ENCODE measurements around the gene TBC1D1.
A peak's percentile ranks its signal among the peaks of the same experiment; 100 is the strongest.

Gene TBC1D1

DNA sequence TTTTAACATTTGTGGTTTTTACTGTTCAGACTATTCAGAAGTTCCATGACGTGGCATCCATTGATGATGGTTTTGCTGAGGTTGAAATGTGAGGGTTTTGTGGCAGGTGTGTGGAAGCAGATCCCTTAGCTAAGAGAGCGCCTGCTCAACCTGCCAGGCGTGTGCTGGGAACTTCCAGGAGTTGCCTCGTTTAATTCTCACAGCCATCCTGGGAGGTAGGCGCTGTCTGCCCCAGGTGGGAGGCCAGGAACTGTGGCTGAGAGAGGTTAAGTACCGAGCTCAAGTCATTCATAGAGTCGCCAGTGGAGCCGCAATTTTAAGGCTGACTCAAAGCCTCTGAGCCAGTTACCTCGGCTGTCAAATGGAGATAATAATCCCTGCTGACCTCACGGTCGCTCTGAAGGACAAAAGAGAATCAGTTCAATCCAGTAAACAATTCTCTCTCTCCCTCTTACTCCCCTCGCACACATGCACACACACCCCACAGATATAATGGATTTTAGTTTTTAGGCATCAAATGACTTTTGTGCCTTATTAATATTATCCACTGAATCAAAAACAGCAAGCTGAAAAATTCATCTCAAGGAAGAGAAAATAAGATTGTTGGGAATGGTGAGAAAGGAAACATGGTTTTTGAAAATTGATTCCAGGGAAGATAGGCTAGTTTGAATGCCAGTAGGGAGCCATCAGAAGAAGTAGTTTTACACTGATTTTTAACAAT lies 240.6 kb downstream of the TBC1D1 start:
- no peak overlapping the region for H3K4me3 ChIP-seq (replicated peaks; ENCODE audit: low read depth, low read length)
- TF ChIP-seq, protein P1, sequence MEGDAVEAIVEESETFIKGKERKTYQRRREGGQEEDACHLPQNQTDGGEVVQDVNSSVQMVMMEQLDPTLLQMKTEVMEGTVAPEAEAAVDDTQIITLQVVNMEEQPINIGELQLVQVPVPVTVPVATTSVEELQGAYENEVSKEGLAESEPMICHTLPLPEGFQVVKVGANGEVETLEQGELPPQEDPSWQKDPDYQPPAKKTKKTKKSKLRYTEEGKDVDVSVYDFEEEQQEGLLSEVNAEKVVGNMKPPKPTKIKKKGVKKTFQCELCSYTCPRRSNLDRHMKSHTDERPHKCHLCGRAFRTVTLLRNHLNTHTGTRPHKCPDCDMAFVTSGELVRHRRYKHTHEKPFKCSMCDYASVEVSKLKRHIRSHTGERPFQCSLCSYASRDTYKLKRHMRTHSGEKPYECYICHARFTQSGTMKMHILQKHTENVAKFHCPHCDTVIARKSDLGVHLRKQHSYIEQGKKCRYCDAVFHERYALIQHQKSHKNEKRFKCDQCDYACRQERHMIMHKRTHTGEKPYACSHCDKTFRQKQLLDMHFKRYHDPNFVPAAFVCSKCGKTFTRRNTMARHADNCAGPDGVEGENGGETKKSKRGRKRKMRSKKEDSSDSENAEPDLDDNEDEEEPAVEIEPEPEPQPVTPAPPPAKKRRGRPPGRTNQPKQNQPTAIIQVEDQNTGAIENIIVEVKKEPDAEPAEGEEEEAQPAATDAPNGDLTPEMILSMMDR (IDR thresholded peaks at IDR 0.05; ENCODE audit: low read depth, low read length, missing control alignments): no peak
- DNase-seq (ENCODE audit: extremely low read depth, low read depth): no peak

DNA sequence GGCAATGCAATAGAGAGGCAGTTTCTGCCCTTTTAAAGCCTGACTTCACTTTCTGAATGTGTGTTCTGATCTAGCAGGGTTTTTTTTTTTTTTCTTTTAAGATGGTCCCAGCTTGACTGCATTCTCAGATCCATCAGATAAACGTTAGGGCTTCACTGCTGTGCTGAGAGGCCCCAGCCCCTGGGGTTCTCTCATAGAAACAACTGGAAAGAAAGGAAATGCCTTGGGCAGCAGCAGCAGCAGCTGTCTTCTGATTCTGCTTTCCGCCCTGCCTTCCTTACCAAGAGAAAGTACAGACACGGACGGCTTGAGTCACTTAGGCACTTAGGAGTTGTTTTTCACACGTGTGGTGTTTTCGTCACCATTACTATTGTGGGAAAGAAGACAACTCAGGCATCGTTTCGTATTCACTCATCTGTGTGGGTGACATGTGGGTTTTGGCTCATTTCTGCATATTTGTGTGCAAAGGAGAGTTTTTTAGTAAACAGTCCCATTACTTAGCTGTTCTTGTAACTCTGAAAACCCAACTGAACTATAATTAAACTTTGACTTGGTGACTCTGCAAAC lies 241.3 kb downstream of the TBC1D1 start:
- no peak overlapping the region for H3K4me3 ChIP-seq (replicated peaks; ENCODE audit: low read depth, low read length)
- DNase-seq (ENCODE audit: extremely low read depth, low read depth): peak; percentile 33
- TF ChIP-seq, protein P1 (IDR thresholded peaks at IDR 0.05; ENCODE audit: low read depth, low read length, missing control alignments): no peak

DNA sequence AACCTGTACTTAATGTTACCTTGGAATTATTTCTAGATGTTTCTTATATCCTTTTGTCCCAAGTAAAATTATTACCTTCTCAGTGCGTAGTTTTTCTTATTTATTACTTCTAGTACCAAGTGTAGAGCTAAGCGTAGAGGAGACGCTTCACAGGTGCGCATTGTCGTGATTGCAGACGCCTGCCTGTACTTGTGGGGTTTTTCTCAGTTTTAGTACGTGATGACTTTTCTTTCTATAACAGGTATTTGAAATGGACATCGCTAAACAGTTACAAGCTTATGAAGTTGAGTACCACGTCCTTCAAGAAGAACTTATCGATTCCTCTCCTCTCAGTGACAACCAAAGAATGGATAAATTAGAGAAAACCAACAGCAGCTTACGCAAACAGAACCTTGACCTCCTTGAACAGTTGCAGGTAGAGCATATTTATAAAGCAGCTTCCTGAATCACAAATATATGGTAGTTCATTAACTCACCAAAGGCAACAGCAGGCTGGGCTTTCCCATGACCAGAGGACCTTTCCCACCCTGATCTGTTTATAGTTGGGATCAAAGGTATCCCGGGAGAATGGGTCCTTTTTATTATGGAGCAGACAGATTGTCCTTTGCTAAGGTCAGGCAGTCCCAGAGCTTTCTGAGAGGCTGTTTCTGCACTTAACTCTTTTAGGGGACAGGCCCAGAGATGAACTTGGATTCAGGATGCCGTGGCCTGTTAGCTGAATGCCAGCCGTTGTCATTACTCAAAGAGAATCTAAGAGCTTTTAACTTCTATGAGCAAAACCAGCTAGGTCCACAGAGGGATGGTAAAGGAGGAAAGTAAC lies 242.2 kb downstream of the TBC1D1 start:
- DNase-seq (ENCODE audit: extremely low read depth, low read depth): no peak
- H3K4me3 ChIP-seq (replicated peaks; ENCODE audit: low read depth, low read length): no peak overlapping the region
- TF ChIP-seq, protein P1 (IDR thresholded peaks at IDR 0.05; ENCODE audit: low read depth, low read length, missing control alignments): no peak

DNA sequence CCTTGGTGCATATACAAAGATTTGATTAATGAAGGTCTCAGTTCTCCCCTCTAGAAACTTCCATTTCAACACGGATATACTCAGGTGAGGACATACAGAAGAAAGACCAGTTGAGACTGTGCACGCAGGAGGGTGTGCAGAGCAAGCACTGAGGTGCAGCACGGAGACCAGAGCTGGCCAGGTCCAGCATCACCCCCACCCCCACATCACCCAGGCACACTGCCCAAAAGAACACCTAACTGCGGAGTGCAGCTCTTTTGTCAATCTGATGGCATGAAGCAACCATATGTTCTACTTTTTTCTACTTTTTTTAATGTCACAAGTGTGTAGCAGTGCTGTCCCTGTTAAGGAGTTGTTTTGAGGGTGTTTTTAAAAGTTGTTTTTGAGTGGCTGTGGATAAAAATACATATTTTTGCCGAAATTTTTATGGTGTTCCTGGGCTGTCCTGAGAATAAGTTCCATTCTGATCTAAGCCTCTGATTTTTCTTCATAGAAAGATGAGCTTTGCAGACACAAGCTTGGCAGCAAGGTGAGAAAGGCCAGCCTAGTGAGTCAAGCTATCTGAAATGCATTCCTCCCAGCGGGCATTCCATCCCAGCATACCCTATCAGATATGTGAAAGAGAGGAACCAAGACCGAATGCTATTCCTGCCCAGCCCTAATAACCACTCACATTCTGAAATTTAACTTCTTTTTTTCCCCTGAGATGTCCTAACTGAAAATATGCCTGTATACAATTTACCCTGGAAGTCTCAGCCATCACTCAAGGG lies 243.0 kb downstream of the TBC1D1 start:
- no peak for DNase-seq (ENCODE audit: extremely low read depth, low read depth)
- H3K4me3 ChIP-seq (replicated peaks; ENCODE audit: low read depth, low read length): no peak overlapping the region
- TF ChIP-seq, protein P1 (IDR thresholded peaks at IDR 0.05; ENCODE audit: low read depth, low read length, missing control alignments): no peak

DNA sequence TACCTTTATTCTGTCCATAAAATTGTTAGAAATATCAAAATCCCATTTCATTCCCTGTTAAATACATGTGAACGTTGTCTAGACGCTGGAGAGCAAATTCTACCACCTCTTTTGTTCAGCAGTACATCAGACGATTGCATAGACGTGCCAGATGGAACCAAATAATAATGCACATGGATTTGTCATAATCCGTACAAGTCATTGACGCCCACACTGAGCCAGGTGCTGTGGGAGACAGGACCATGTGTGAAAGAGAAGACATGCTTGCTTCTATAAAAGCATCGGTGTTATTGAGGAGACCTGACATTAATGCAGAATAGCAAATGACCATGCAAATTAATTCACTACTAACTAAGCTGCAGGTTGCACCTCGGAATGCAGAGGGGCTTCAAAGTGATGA lies 244.3 kb downstream of the TBC1D1 start:
- TF ChIP-seq, protein P1 (IDR thresholded peaks at IDR 0.05; ENCODE audit: low read depth, low read length, missing control alignments): no peak
- no peak overlapping the region for H3K4me3 ChIP-seq (replicated peaks; ENCODE audit: low read depth, low read length)

DNA sequence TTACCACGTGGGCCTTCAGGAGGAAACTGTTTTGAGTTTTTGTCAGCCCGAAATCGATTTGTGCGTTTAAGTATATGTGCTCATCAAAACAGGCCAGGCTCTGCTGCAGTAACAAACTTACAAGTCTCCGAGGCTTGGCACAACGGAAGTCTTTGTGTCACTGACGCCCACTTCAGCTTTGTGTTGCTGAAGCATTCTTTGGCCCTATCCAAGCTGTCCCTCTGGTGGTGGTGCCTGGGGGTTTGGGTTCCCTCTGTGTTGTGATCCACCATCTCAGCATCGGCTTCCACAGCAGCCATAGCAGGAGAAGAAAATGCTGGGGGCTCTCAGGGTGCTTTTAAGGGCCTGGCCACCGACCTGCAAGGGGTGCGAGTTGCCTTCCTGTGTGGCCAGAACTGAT lies 245.7 kb downstream of the TBC1D1 start:
- H3K4me3 ChIP-seq (replicated peaks; ENCODE audit: low read depth, low read length): no peak overlapping the region
- TF ChIP-seq, protein P1 (IDR thresholded peaks at IDR 0.05; ENCODE audit: low read depth, low read length, missing control alignments): no peak

More for the DNA sequence above, 244.3 kb downstream of the TBC1D1 start:
- DNase-seq (ENCODE audit: extremely low read depth, low read depth): no peak

More for the DNA sequence above, 245.7 kb downstream of the TBC1D1 start:
- DNase-seq (ENCODE audit: extremely low read depth, low read depth): no peak
